ENCODE results near the gene C1RL.

- TF ChIP-seq CTCF (conservative IDR thresholded peaks at IDR 0.05 in 1 of 2, IDR thresholded peaks at IDR 0.05 in 1 of 2; ENCODE audit: extremely low read depth in 1 of 2, insufficient read depth in 1 of 2, low read depth in 1 of 2, low read length in 2 of 2) (no peak), EZH2 (IDR thresholded peaks at IDR 0.05; ENCODE audit: borderline replicate concordance, low read length) (no peak)
These were observed 11.2 kb upstream of the C1RL start for GRCh38 chr12:7120166-7120565.
